Measurements from ENCODE around the gene PHACTR1.

Gene PHACTR1

DNA sequence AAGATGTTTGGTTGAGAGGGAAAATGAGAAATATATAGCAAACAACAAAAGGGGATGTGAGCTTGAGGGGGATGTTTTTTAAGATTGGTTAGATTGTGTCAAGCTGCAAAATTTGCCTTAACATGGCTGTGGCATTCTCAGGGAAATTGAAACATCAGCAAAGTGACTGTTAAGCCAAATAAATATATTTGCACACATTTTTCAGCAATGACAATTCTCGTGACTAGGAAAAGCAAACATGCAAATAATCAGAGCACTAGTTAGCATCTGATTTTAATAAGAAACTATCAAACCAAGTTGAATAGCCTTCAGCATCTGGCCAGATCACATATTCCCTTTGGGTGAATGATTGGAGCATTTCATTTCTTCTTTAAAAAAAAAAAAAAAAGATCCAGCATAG is 349.0 kb downstream of the PHACTR1 start:
- Histone ChIP-seq H3K4me1 (ENCODE audit: control insufficient read depth in 1 of 2, insufficient read depth in 1 of 2, low read depth in 1 of 2, low read length in 1 of 2) (peaks cover 0 to 8% of the 10 kb centered on the region in 2 experiments), H3K9me3 (no peaks in the 10 kb centered on the region), H3K27ac (no peak overlapping the region), H3K27me3 (no peaks in the 10 kb centered on the region), H3K36me3 (no peaks in the 10 kb centered on the region), H3K4me3 (ENCODE audit: low read depth in 1 of 2, low read length in 1 of 2) (no peak overlapping the region)
- TF ChIP-seq, protein P1, sequence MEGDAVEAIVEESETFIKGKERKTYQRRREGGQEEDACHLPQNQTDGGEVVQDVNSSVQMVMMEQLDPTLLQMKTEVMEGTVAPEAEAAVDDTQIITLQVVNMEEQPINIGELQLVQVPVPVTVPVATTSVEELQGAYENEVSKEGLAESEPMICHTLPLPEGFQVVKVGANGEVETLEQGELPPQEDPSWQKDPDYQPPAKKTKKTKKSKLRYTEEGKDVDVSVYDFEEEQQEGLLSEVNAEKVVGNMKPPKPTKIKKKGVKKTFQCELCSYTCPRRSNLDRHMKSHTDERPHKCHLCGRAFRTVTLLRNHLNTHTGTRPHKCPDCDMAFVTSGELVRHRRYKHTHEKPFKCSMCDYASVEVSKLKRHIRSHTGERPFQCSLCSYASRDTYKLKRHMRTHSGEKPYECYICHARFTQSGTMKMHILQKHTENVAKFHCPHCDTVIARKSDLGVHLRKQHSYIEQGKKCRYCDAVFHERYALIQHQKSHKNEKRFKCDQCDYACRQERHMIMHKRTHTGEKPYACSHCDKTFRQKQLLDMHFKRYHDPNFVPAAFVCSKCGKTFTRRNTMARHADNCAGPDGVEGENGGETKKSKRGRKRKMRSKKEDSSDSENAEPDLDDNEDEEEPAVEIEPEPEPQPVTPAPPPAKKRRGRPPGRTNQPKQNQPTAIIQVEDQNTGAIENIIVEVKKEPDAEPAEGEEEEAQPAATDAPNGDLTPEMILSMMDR (IDR thresholded peaks at IDR 0.05), result no peak

DNA sequence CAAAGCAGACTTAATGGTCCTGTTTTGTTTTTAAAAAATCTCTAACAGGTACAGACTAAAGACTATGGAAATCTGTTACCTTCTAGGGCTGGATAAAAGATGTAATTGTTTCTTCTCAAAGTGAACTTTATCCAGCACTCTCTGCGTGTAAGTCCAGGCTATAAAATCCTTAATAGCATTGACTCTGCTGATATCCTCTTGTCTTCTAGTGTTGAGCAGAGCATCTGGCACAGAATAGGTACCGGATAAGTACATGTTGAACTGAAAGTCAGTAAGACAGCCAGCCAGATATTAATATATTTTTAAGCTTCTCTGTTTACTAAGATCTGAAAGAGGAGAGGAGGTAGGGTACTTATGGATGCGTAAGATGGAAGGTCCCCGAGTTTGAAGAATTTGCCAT is 349.5 kb downstream of the PHACTR1 start:
- peaks cover 0 to 8% of the 10 kb centered on the region in 2 experiments for H3K4me1 ChIP-seq (ENCODE audit: control insufficient read depth in 1 of 2, insufficient read depth in 1 of 2, low read depth in 1 of 2, low read length in 1 of 2)
- H3K9me3 ChIP-seq, result no peaks in the 10 kb centered on the region
- H3K27ac ChIP-seq, result no peak overlapping the region
- TF ChIP-seq, protein P1 (IDR thresholded peaks at IDR 0.05), result no peak
- no peaks in the 10 kb centered on the region for H3K27me3 ChIP-seq
- no peak overlapping the region for H3K4me3 ChIP-seq (ENCODE audit: low read depth in 1 of 2, low read length in 1 of 2)
- no peaks in the 10 kb centered on the region for H3K36me3 ChIP-seq

- Histone ChIP-seq H3K9me3 (no peaks in the 10 kb centered on the region), H3K4me1 (ENCODE audit: control insufficient read depth in 1 of 2, insufficient read depth in 1 of 2, low read depth in 1 of 2, low read length in 1 of 2) (peaks cover 0 to 8% of the 10 kb centered on the region in 2 experiments)
- TF ChIP-seq, protein P1 (IDR thresholded peaks at IDR 0.05), result no peak
Observed at GRCh38 chr6:13066820-13067219, 350.3 kb downstream of the PHACTR1 start.

GRCh38 chr6:13068586-13069210 is 352.1 kb downstream of the PHACTR1 start:
- Histone ChIP-seq H3K9me3 (no peaks in the 10 kb centered on the region), H3K4me3 (ENCODE audit: low read depth in 1 of 2, low read length in 1 of 2) (no peak overlapping the region), H3K4me1 (ENCODE audit: control insufficient read depth in 1 of 2, insufficient read depth in 1 of 2, low read depth in 1 of 2, low read length in 1 of 2) (peaks cover 0 to 8% of the 10 kb centered on the region in 2 experiments), H3K36me3 (no peaks in the 10 kb centered on the region), H3K27ac (no peak overlapping the region), H3K27me3 (no peaks in the 10 kb centered on the region)
- TF ChIP-seq, protein P1 (IDR thresholded peaks at IDR 0.05), result no peak

More at GRCh38 chr6:13066820-13067219, 350.3 kb downstream of the PHACTR1 start:
- no peak overlapping the region for H3K4me3 ChIP-seq (ENCODE audit: low read depth in 1 of 2, low read length in 1 of 2)
- H3K36me3 ChIP-seq, result no peaks in the 10 kb centered on the region
- H3K27ac ChIP-seq, result no peak overlapping the region
- H3K27me3 ChIP-seq, result no peaks in the 10 kb centered on the region

- Histone ChIP-seq H3K27me3 (no peaks in the 10 kb centered on the region), H3K36me3 (no peaks in the 10 kb centered on the region)
- TF ChIP-seq, protein P1 (IDR thresholded peaks at IDR 0.05), result no peak
Observed at GRCh38 chr6:13071550-13072345, 355.2 kb downstream of the PHACTR1 start.

More at GRCh38 chr6:13071550-13072345, 355.2 kb downstream of the PHACTR1 start:
- no peak overlapping the region for H3K4me3 ChIP-seq (ENCODE audit: low read depth in 1 of 2, low read length in 1 of 2)
- H3K9me3 ChIP-seq, result no peaks in the 10 kb centered on the region
- H3K4me1 ChIP-seq (ENCODE audit: control insufficient read depth in 1 of 2, insufficient read depth in 1 of 2, low read depth in 1 of 2, low read length in 1 of 2), result peaks cover 0 to 8% of the 10 kb centered on the region in 2 experiments
- H3K27ac ChIP-seq, result no peak overlapping the region
